Left renal pelvis (tissue), 4 donors: Measurements from ENCODE around the gene DSCAML1. TPM values are rescaled to one million over a fixed set of nuclear protein-coding genes. Genes with fewer than 3 reads are reported as not detected.

Experiments used
- DNase-seq, 4 donors: peaks; one replicate each; pipeline ENCODE4 v3.0.0-alpha.2; 2013; ENCODE audit warnings: low read depth in 4 of 4, low spot score in 3 of 4
- polyA plus RNA-seq, 4 donors: library from polyadenylated mRNA; unstranded; fragments of 120-200 nt; gene quantifications; one replicate each; pipeline ENCODE4 v1.2.1, GENCODE V29; 2013; ENCODE audit not compliant: insufficient read length in 4 of 4

Gene DSCAML1
- polyA plus RNA-seq, 4 donors, result 0.25 to 3.4 (median 1.9) TPM

GRCh38 chr11:117833401-117833891 lies 36.4 kb upstream of the DSCAML1 start:
- peak in 1 of 4 donors; percentile 78 for DNase-seq

- DNase-seq, result no peak
Measured at GRCh38 chr11:117832511-117832910, 35.5 kb upstream of the DSCAML1 start.

- DNase-seq, result no peak
Measured at GRCh38 chr11:117831661-117832415, 34.8 kb upstream of the DSCAML1 start.

DNA sequence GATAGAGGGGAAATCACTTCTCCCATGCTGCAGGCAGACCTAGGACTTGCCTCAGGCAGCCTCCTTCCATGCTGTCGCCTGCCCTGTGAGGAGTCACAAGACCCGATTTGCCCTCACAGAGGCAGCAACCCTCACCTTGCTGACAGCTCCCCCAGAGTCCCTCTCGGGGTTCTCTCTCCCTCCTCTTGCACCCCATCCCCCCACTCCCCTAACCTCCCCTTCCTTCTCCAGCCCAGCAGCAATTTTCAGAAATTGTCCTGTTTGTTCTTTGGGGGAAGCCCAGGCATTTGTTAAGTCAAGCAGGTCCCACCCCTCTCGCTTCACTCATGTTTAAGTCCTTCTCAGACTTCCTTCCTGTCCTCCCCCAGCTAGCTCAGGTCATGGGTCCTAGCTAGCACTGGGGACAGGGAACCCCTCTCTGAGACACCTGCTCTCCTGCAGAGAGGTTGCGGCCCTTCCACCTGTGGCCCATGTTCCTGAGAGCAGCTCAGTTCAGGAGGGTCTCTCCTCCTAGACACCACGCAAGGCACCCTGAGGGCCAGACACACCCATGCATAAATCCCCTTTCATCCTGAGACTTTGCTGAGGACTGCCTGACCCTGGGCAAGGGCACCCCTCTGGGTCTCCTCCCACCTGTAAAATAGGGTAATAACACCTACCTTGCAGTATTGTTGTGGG lies 33.8 kb upstream of the DSCAML1 start:
- no peak for DNase-seq

DNA sequence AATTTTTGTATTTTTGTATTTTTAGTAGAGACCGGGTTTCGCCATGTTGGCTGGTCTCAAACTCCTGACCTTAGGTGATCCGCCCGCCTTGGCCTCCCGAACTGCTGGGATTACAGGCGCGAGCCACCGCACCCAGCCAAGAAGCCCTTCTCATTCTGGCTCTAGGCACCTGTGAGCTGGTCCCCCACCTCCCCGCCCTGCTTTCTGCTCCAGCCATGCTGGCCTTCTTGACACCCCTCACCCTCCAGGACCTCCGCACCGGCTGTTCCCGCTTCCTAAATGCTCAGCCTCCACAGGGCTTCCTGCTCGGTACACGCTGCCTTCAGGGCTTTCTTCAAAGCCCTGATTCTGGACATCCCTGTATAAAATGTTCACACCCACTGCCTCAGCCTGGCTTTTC lies 33.1 kb upstream of the DSCAML1 start:
- no peak for DNase-seq

DNA sequence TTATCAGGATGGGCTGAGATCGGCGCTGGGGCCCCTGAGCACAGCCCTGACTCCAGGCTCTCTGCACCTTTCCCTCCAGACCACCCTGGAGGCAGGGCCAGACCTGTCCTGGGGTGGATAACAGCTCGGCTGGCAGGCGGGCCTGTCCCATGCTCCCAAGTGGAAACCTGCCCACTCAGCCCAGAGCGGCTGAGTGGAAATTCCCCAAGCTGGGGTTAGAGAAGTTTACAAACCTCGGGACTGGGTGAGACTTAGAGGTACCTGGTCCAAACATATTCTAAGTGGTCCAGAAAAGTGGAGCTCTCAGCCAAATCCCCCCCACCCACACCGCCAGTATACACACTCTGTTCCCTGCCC lies 32.3 kb upstream of the DSCAML1 start:
- no peak for DNase-seq

- no peak for DNase-seq
Measured at GRCh38 chr11:117828611-117829368, 31.8 kb upstream of the DSCAML1 start.

GRCh38 chr11:117827521-117828511 lies 30.8 kb upstream of the DSCAML1 start:
- DNase-seq, result no peak

GRCh38 chr11:117826832-117827231 lies 29.8 kb upstream of the DSCAML1 start:
- DNase-seq, result no peak

- DNase-seq, result no peak
Measured at GRCh38 chr11:117826190-117826570, 29.2 kb upstream of the DSCAML1 start.

- no peak for DNase-seq
Measured at GRCh38 chr11:117825538-117826189, 28.6 kb upstream of the DSCAML1 start.

GRCh38 chr11:117824571-117825537 lies 27.8 kb upstream of the DSCAML1 start, which contains the start of gene FXYD2:
Gene FXYD2, minus strand, starts transcription at chr11:117824744. Its CDS starts 66 bp downstream, at chr11:117824678.
- no peak for DNase-seq

GRCh38 chr11:117823946-117824420 lies 27.0 kb upstream of the DSCAML1 start:
- no peak for DNase-seq

- no peak for DNase-seq
Measured at GRCh38 chr11:117823294-117823945, 26.4 kb upstream of the DSCAML1 start.

DNA sequence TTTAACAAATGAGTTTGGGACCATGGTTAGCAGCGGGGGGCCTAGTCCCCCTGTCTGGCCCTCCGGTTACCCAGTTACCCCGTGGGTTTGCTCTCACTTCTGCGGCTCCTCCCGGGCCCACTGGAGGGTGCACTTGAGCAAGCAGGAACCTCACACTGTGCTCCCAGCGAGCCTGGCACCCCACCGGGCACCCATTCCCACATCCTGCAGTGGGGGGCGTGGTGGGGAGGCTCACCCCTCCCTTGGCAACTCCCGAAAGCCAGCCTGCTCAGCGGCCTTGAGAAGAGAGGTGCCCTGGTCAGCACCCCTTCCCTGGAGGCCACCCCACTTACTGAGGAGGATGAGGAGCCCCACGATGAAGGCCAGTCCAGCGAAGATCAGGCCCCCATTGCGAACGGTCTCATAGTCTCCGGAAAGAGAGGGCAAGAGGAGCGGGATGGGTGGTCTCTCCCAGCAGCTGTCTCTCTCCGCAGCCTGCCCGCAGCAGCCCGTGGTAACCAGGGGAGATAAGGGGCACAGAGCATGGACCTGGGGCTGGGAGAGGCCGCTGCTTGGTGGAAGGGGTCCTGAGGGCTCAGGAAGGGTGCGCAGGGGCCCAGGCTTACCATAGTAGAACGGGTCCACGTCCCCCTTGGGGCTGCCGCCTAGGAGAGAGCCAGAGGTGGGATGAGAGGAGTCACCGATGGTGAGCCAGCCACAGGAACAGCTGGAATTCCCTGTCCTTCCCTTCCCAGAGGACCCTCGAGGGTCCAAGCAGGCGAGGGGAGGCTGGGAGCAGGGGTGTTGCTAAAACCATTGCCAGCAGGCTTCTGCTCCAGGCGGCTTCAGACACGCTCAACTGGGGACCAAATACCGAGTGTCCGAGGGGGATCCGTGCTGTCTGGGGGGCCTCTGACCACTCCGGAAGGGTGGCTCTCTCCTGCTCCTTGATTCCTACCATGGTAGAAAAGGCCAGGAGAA lies 25.3 kb upstream of the DSCAML1 start:
- no peak for DNase-seq

- no peak for DNase-seq
Measured at GRCh38 chr11:117821431-117821830, 24.4 kb upstream of the DSCAML1 start.

- DNase-seq, result no peak
Measured at GRCh38 chr11:117820516-117820915, 23.5 kb upstream of the DSCAML1 start.
